H1 (cell line): ENCODE data around the gene ITPR1. TPM values are rescaled to one million over a fixed set of nuclear protein-coding genes. Genes with fewer than 3 reads are reported as not detected.

Experiments
- CTCF ChIA-PET: fragments of 300-600 bp; sonication (Branson Sonifier 250); formaldehyde crosslinking; loops from one replicate; lab custom pipeline; 2021; ENCODE audit not compliant: partially characterized antibody; lab: Charles Lee
- POLR2A ChIA-PET: fragments of 300-600 bp; sonication (Branson Sonifier 250); formaldehyde crosslinking; loops from one replicate; lab custom pipeline; 2021; ENCODE audit warnings: inconsistent platforms; ENCODE audit not compliant: partially characterized antibody; lab: Charles Lee
- DNase-seq, 2 experiments: peaks; one replicate each; pipeline versions ENCODE4 v3.0.0 to v3.0.0-alpha.2; 2010 to 2022; ENCODE audit warnings: low spot score in 2 of 2, low read depth in 1 of 2, mixed read lengths in 1 of 2
- FAIRE-seq: peaks from 2 replicates; lab custom pipeline; 2011; peaks lifted over from hg19 to GRCh38; lab: Jason Lieb, UNC
- H2AFZ ChIP-seq: 2 replicates; pipeline ENCODE4 v1.8.1; 2012; ENCODE audit warnings: low read length, inconsistent platforms
- H2AK5ac ChIP-seq: 2 replicates; pipeline ENCODE4 v1.6.1; 2013; ENCODE audit warnings: low read depth, low read length
- H2BK120ac ChIP-seq: replicated peaks from 2 replicates; pipeline ENCODE3; 2013; ENCODE audit warnings: low read depth, low read length, inconsistent platforms
- H2BK12ac ChIP-seq: 2 replicates; pipeline ENCODE4 v1.6.1; 2013; ENCODE audit warnings: low read depth, low read length
- H2BK15ac ChIP-seq: 2 replicates; pipeline ENCODE4 v1.6.1; 2013; ENCODE audit warnings: low read length
- H2BK20ac ChIP-seq: 2 replicates; pipeline ENCODE4 v1.6.1; 2013; ENCODE audit warnings: low read length
- H2BK5ac ChIP-seq: 2 replicates; pipeline ENCODE4 v1.6.1; 2013; ENCODE audit warnings: low read depth, low read length
- H3K14ac ChIP-seq: 2 replicates; pipeline ENCODE4 v1.6.1; 2013; ENCODE audit warnings: inconsistent platforms; ENCODE audit not compliant: insufficient read length
- H3K18ac ChIP-seq: 2 replicates; pipeline ENCODE4 v1.6.1; 2013; ENCODE audit warnings: low read length; ENCODE audit errors: extremely low read depth
- H3K23ac ChIP-seq: 2 replicates; pipeline ENCODE4 v1.6.1; 2013; ENCODE audit warnings: inconsistent platforms; ENCODE audit not compliant: insufficient read length
- H3K23me2 ChIP-seq: 2 replicates; pipeline ENCODE4 v1.6.1; 2013; ENCODE audit warnings: low read depth, low read length
- H3K27ac ChIP-seq: 2 replicates; pipeline ENCODE4 v1.6.1; 2011; ENCODE audit warnings: low read depth, low read length, inconsistent platforms
- H3K27me3 ChIP-seq, 4 experiments: replicated peaks in 1 of 4; 1 replicate in 1 of 4; 2 replicates in 3 of 4; pipeline versions ENCODE4 v1.6.1 to v1.8.1; 2011 to 2013; ENCODE audit warnings: low read length in 3 of 4, mild to moderate bottlenecking in 3 of 4, inconsistent platforms in 2 of 4, mixed read lengths in 2 of 4, moderate library complexity in 1 of 4; ENCODE audit not compliant: control insufficient read depth in 3 of 4, insufficient read depth in 3 of 4; ENCODE audit errors: extremely low read depth in 1 of 4
- H3K36me3 ChIP-seq, 4 experiments: 2 replicates each; pipeline versions ENCODE4 v1.6.1 to v1.8.1; 2011 to 2013; ENCODE audit warnings: mild to moderate bottlenecking in 4 of 4, low read length in 3 of 4, moderate library complexity in 2 of 4, control low read depth in 1 of 4, inconsistent platforms in 1 of 4; ENCODE audit not compliant: insufficient read depth in 4 of 4, control insufficient read depth in 2 of 4
- H3K4ac ChIP-seq: replicated peaks from 2 replicates; pipeline ENCODE3; 2013; ENCODE audit warnings: low read length, low read depth, mixed read lengths, inconsistent platforms; ENCODE audit not compliant: insufficient read length
- H3K4me1 ChIP-seq, 4 experiments: replicated peaks in 1 of 4; 1 replicate in 1 of 4; 2 replicates in 3 of 4; pipeline versions ENCODE4 v1.6.1 to v1.8.1; 2011 to 2013; ENCODE audit warnings: low read length in 3 of 4, inconsistent platforms in 2 of 4, mixed read lengths in 1 of 4; ENCODE audit not compliant: insufficient read depth in 4 of 4, control insufficient read depth in 3 of 4
- H3K4me2 ChIP-seq, 2 experiments: 2 replicates each; pipeline versions ENCODE4 v1.6.1 to v1.8.1; 2011 to 2013; ENCODE audit warnings: low read depth in 2 of 2, low read length in 2 of 2, control low read depth in 1 of 2, inconsistent platforms in 1 of 2, mild to moderate bottlenecking in 1 of 2; ENCODE audit not compliant: insufficient read depth in 1 of 2
- H3K4me3 ChIP-seq, 4 experiments: fragments of 200-600, 300-600 bp in 1 of 4; sonication (generic), shearing (Covaris generic), sonication (Bioruptor Twin) in 1 of 4; 2 replicates each; pipeline versions ENCODE4 v1.5.1 to v1.8.1; 2011 to 2016; ENCODE audit warnings: low read length in 4 of 4, low read depth in 3 of 4, control low read depth in 2 of 4, inconsistent platforms in 2 of 4, mild to moderate bottlenecking in 2 of 4, mixed read lengths in 1 of 4, moderate library complexity in 1 of 4; ENCODE audit not compliant: insufficient read depth in 2 of 4; ENCODE audit errors: extremely low read depth in 1 of 4
- H3K56ac ChIP-seq: replicated peaks from 2 replicates; pipeline ENCODE3; 2013; ENCODE audit warnings: low read depth, mild to moderate bottlenecking, mixed read lengths, low read length, inconsistent platforms; ENCODE audit not compliant: insufficient read length
- H3K79me1 ChIP-seq: 2 replicates; pipeline ENCODE4 v1.6.1; 2013; ENCODE audit warnings: low read depth, low read length, control low read depth
- H3K79me2 ChIP-seq, 2 experiments: 2 replicates each; pipeline versions ENCODE4 v1.6.1 to v1.8.1; 2012 to 2013; ENCODE audit warnings: low read length in 2 of 2, mild to moderate bottlenecking in 2 of 2, inconsistent platforms in 1 of 2; ENCODE audit not compliant: insufficient read depth in 2 of 2, control insufficient read depth in 1 of 2
- H3K9ac ChIP-seq, 4 experiments: replicated peaks in 1 of 4; 1 replicate in 1 of 4; 2 replicates in 3 of 4; pipeline versions ENCODE4 v1.6.1 to v1.8.1; 2011 to 2013; ENCODE audit warnings: low read depth in 3 of 4, low read length in 3 of 4, control low read depth in 2 of 4, mild to moderate bottlenecking in 2 of 4, moderate library complexity in 2 of 4, inconsistent platforms in 1 of 4; ENCODE audit errors: extremely low read depth in 1 of 4
- H3K9me3 ChIP-seq, 2 experiments: 2 replicates each; pipeline versions ENCODE4 v1.6.1 to v1.8.1; 2012 to 2013; ENCODE audit warnings: mild to moderate bottlenecking in 2 of 2, moderate library complexity in 2 of 2, control low read depth in 1 of 2, inconsistent platforms in 1 of 2, low read depth in 1 of 2, low read length in 1 of 2, mixed read lengths in 1 of 2; ENCODE audit not compliant: insufficient read depth in 2 of 2
- H4K20me1 ChIP-seq, 2 experiments: replicated peaks in 1 of 2; 2 replicates each; pipeline versions ENCODE3 to v1.8.1; 2011 to 2013; ENCODE audit warnings: inconsistent platforms in 2 of 2, low read length in 2 of 2, mild to moderate bottlenecking in 1 of 2; ENCODE audit not compliant: insufficient read depth in 2 of 2, control insufficient read depth in 1 of 2
- H4K5ac ChIP-seq: 2 replicates; pipeline ENCODE4 v1.6.1; 2013; ENCODE audit warnings: low read length, low read depth, mixed read lengths, inconsistent platforms; ENCODE audit not compliant: insufficient read length
- H4K8ac ChIP-seq: 2 replicates; pipeline ENCODE4 v1.8.0; 2013; ENCODE audit warnings: mild to moderate bottlenecking, moderate library complexity, low read length, inconsistent platforms; ENCODE audit not compliant: insufficient read depth; ENCODE audit errors: extremely low read depth
- H4K91ac ChIP-seq: replicated peaks from 2 replicates; pipeline ENCODE3; 2013; ENCODE audit warnings: low read length, mixed read lengths, inconsistent platforms; ENCODE audit not compliant: insufficient read length
- BACH1 ChIP-seq: IDR thresholded peaks from 2 replicates; pipeline ENCODE4 v1.6.1; 2012; ENCODE audit warnings: low read length, improper control_type of control experiment
- CBX8 ChIP-seq: fragments of 300-800, 300-1000 bp; sonication (generic); IDR thresholded peaks from 2 replicates; pipeline ENCODE4 v1.7.1; 2016; ENCODE audit warnings: low read depth, low read length, borderline replicate concordance
- CHD1 ChIP-seq: IDR thresholded peaks from 2 replicates; pipeline ENCODE4 v1.6.1; 2012; ENCODE audit warnings: low read depth, low read length, improper control_type of control experiment
- EP300 ChIP-seq, 2 experiments: IDR thresholded peaks; 1 replicate in 1 of 2; 2 replicates in 1 of 2; pipeline ENCODE4 v1.6.1; 2011 to 2012; ENCODE audit warnings: low read depth in 2 of 2, low read length in 2 of 2, mild to moderate bottlenecking in 2 of 2, borderline replicate concordance in 1 of 2, inconsistent platforms in 1 of 2, moderate library complexity in 1 of 2
- RXRA ChIP-seq: IDR thresholded peaks from 2 replicates; pipeline ENCODE4 v1.6.1; 2011; ENCODE audit warnings: low read depth, mild to moderate bottlenecking, low read length, moderate library complexity; ENCODE audit not compliant: insufficient read depth
- SP4 ChIP-seq: IDR thresholded peaks from 2 replicates; pipeline ENCODE4 v1.6.1; 2012; ENCODE audit warnings: low read length, inconsistent platforms
- TAF1 ChIP-seq: IDR thresholded peaks from 2 replicates; pipeline ENCODE4 v1.6.1; 2011; ENCODE audit warnings: mild to moderate bottlenecking, low read depth, low read length
- TCF12 ChIP-seq: IDR thresholded peaks from 2 replicates; pipeline ENCODE4 v1.6.1; 2011; ENCODE audit warnings: low read depth, mild to moderate bottlenecking, low read length
- YY1 ChIP-seq: IDR thresholded peaks from 2 replicates; pipeline ENCODE4 v1.6.1; 2011; ENCODE audit warnings: low read depth, mild to moderate bottlenecking, low read length
- WGBS, 2 experiments: shearing (Covaris generic) in 1 of 2; methylation state at CpG; one replicate each; pipeline versions ENCODE4 v1.1.6 to v1.1.7; 2013 to 2015; ENCODE audit warnings: low lambda C conversion rate in 2 of 2, mixed read lengths in 2 of 2, inconsistent platforms in 1 of 2, low coverage in 1 of 2, missing lambda C conversion rate in 1 of 2; ENCODE audit not compliant: insufficient replicate concordance in 2 of 2, insufficient coverage in 1 of 2, insufficient read length in 1 of 2; ENCODE audit errors: extremely low coverage in 1 of 2, missing lambda C conversion rate in 1 of 2; 5-methylcytosine and 5-hydroxymethylcytosine counted together
- polyA plus RNA-seq, 7 experiments: library from polyadenylated mRNA; depleted of rRNA in 3 of 7; stranded (reverse) in 5 of 7; unstranded in 2 of 7; fragments of >200 nt in 5 of 7; fragments of 200-250 nt in 2 of 7; gene quantifications; 1 replicate in 5 of 7; 2 replicates in 1 of 7; 4 replicates in 1 of 7; pipeline versions ENCODE4 v1.2.1 to v1.2.3, GENCODE V29; 2011 to 2013; ENCODE audit warnings: missing spikeins in 2 of 7, mixed read lengths in 2 of 7
- total RNA-seq: library from RNA; stranded (reverse); fragmentation: NEBNext Ultra II Directional; extraction: Animal tissue kit (Norgen Biotek cat#: 25700); gene quantifications from 2 replicates; pipeline ENCODE4 v1.2.1, GENCODE V29; 2021

ITPR1 gene
- total and polyA plus RNA-seq, 2 of the 8 experiments (the other 6 are each of a cell fraction or from before 2014, with no cell fraction given): 2.5 to 16.3 TPM

DNA sequence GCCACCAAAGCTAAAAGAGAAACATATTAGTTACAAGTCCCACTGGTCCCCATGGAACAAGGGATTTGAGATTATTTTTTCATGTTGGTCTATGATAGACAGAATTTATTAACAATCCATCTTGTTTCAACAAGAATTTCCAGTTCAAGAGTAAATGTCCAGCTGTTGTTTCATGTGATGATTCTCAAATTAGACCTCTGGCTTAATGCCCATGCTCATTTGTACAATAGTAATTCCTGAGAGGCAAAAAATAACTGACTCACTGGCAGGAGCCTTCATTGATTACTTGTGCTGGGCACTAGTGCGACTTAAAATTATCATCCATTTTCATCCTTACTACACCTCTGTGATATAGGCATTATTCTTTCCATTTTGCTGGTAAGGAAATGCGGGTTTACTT is 171.3 kb downstream of the ITPR1 start:
- no peak overlapping the region for H3K9ac ChIP-seq
- ChIA-PET POLR2A (no interaction called here), CTCF (interaction anchor here (1.0 to 1.6 kb wide), 4 partner anchors 9 to 47 kb away, joined by 3 read pairs; no protein-coding TSS in a partner anchor)
- DNase-seq: no peak
- H4K8ac ChIP-seq: no peak overlapping the region
- H3K79me1 ChIP-seq: no peaks in the 10 kb centered on the region
- no peaks in the 10 kb centered on the region for H3K9me3 ChIP-seq
- no peak overlapping the region for H2BK15ac ChIP-seq
- no peak overlapping the region for H4K91ac ChIP-seq
- no peak overlapping the region for H2BK12ac ChIP-seq
- H3K14ac ChIP-seq: no peak overlapping the region
- H3K27me3 ChIP-seq: no peaks in the 10 kb centered on the region
- H3K79me2 ChIP-seq: no peaks in the 10 kb centered on the region
- FAIRE-seq: no peak
- no peak overlapping the region for H3K4me2 ChIP-seq
- H3K36me3 ChIP-seq: no peaks in the 10 kb centered on the region
- no peak overlapping the region for H2BK120ac ChIP-seq
- WGBS, 2 experiments: 88% methylated on average over 2 of the region's 2 CpGs; no CpG with 5 or more reads in 1 of the 2 experiments
- no peak overlapping the region for H2BK5ac ChIP-seq
- TF ChIP-seq TCF12 (no peak), RXRA (no peak), YY1 (no peak), TAF1 (no peak), SP4 (no peak), CBX8 (no peak), CHD1 (no peak), BACH1 (no peak), EP300 (IDR thresholded peaks at IDR 0.05; ENCODE audit: borderline replicate concordance in 1 of 2, low read depth in 2 of 2, low read length in 2 of 2) (no peak)
- no peaks in the 10 kb centered on the region for H4K20me1 ChIP-seq
- no peaks in the 10 kb centered on the region for H3K23me2 ChIP-seq
- H3K4me3 ChIP-seq: no peak overlapping the region
- no peak overlapping the region for H2AFZ ChIP-seq
- no peak overlapping the region for H3K4ac ChIP-seq
- no peak overlapping the region for H3K27ac ChIP-seq
- H2BK20ac ChIP-seq: no peak overlapping the region
- H3K18ac ChIP-seq: no peak overlapping the region
- H3K4me1 ChIP-seq: no peaks in the 10 kb centered on the region
- H3K23ac ChIP-seq: no peak overlapping the region
- H2AK5ac ChIP-seq: no peak overlapping the region
- no peak overlapping the region for H4K5ac ChIP-seq
- H3K56ac ChIP-seq: no peak overlapping the region
